HT1080 (cell line): ENCODE results near the gene TRPV5. TPM values are rescaled to one million over a fixed set of nuclear protein-coding genes. Genes with fewer than 3 reads are reported as not detected.

Source experiments
- DNase-seq: peaks from one replicate; pipeline ENCODE4 v3.0.0-alpha.2; 2015; ENCODE audit warnings: low read depth
- total RNA-seq: library from RNA; depleted of rRNA; stranded (reverse); fragments of >200 nt; shearing (Covaris generic); gene quantifications from 2 replicates; pipeline ENCODE4 v1.2.3, GENCODE V29; 2014

TRPV5 gene
- total RNA-seq, 1 experiment from 2014 or later = not detected

- DNase-seq = no peak
These were observed 23.5 kb downstream of the TRPV5 start for GRCh38 chr7:142910031-142910433.

GRCh38 chr7:142908921-142909890, 24.3 kb downstream of the TRPV5 start:
- peak; percentile 29 for DNase-seq

- DNase-seq = no peak
These were observed 25.3 kb downstream of the TRPV5 start for GRCh38 chr7:142908290-142908689.

GRCh38 chr7:142906643-142907042, 26.9 kb downstream of the TRPV5 start:
- no peak for DNase-seq

DNA sequence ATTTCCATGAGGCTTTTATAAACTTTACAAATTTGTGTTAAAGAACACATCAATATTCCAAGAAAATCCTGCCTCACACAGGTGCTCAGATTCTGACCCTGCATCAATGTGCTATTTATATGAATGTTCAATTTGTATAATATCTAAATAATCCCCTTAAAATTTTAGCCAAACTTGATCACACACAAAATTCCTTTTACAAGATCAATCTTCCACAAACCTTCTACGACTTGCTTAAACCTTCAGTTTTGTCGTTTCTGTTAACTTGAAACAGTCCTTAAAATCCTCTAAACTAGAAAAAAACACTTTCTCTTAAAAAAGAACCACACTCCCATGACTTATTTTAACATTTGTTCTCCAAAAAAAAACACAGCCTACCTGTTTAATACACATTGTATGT, 27.8 kb downstream of the TRPV5 start:
- no peak for DNase-seq

- no peak for DNase-seq
These were observed 29.4 kb downstream of the TRPV5 start for GRCh38 chr7:142904128-142904527.

- no peak for DNase-seq
These were observed 31.9 kb downstream of the TRPV5 start for GRCh38 chr7:142901426-142902259.

GRCh38 chr7:142899661-142900060, 33.9 kb downstream of the TRPV5 start:
- DNase-seq = no peak

GRCh38 chr7:142898377-142899170, 35.0 kb downstream of the TRPV5 start:
- DNase-seq = no peak

DNA sequence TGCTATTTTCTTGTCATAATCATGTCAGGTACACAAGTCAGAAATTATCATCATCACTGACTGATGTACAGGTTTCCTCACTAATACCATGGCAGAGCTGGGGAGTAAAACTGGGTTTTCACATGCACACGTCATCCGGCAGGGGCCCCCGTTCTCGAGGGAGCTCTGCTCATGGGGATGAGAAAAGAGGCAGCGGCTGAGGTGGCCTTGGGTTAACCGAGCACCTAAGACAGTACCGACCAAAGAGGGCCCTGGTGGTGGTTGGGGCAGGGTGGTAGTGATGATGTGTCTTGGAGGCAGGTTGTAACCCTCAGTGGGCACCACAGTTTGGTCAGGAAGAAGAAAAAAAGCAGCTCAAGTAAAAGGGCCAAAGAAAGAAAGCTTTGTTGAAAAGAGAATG, 35.9 kb downstream of the TRPV5 start:
- no peak for DNase-seq

- no peak for DNase-seq
These were observed 36.7 kb downstream of the TRPV5 start for GRCh38 chr7:142896741-142897379.

DNA sequence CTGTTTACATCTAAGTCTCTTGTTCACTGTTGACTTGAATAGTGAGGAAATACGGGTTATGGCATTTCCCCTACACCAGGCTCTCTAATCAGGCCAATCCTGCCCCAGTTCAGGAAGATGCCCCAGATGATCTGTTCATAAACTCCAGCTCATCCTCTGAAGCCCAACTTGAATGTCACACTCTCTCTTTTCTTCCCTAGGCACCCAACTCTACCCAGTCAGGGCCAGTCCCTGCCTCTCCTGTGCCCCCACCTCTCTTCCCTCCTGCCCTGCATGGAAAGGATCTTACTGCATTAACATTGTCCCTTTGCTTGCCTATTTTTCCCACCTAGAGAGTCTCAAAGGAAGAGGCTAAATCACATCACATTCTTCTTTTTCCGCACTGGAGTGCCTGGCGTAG, 37.4 kb downstream of the TRPV5 start:
- DNase-seq = no peak

- no peak for DNase-seq
These were observed 38.5 kb downstream of the TRPV5 start for GRCh38 chr7:142894985-142895593.

DNA sequence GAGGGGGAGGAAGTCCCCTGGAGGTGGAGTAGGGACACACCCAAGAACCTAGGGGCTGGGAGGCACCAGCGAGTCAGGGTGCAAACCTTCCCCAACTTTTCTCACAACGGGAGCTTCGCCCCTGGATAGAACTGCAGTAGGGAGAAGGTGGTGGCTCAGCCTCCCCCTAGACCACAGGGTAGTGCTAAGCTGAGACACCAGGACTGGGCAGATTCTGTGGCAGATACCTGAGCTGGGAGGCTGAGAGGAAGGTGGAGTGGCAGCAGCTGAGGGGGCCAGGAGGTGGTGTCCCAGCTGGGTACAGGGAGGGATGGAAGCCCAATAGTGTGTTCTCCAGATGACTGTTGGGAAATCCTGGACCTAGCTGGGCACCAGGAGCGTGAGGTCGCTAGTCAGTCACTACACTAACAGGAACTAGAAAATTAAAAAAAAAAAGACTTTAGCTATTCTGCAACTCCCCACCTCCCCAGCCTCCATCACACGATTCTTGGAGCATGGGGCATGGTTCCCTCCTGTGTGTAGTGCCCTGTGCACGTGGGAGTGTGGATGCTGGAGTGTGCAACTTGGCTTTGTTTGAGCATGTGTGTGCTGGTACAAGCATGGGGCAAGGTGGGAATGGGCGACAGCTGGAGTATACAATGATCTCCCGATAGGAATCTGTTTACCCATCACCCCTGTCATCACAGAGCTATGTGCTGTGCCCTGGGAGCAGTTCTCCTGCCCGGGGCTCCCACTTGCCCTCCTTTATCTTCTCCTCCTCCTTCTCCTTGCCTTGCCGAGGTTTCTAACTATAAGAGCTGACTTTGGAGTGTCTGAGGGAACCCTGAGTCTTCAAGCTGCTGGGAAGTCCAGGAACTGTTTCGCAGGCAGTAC, 39.2 kb downstream of the TRPV5 start:
- no peak for DNase-seq

DNA sequence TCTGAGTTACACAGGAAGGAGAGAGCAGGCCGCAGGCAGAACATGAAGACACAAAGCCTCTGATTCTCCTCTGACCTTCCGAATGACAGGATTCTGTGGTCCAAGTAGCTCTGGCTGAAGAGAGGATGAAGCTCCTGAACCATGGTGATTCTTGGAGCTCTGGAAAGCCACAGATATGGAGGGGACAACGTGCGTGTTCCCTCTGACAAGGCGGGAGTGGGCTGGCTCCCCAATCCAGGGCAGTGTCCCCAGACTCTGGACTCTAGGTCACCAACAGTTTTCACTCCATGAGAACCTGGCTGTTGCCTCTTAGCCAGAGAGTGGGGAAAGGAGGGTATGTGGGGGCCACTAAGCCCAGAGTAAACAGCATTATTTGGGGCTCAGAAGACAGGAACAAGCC, 40.6 kb downstream of the TRPV5 start:
- DNase-seq = no peak

DNA sequence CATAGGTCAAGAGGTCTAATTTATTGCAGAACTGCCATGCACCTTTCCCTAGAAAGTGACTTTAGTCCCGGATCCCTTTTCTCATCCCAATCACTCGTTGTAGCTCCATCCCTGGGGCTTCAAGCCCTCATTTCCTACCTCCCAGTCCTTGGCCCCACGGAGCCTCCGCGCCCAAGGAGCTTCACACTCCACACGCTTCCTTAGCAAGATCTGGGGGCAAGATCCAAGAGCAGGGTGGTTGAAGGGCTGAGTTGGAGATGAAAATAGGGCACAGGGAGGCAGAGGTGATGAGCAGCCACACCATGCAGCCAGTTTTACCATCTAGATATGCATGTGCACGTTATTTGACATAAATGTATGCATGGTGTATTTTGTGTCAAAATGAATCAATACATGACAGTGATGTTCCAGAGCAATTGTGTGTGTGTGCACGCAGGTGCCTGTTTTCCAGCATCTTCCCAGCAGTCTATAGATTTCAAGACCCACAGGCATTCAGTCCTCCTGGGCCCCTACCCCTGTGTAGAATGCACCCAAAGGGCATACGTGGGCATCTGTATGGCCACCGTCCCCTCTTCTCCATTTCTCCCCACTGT, 42.0 kb downstream of the TRPV5 start:
- DNase-seq = no peak

DNA sequence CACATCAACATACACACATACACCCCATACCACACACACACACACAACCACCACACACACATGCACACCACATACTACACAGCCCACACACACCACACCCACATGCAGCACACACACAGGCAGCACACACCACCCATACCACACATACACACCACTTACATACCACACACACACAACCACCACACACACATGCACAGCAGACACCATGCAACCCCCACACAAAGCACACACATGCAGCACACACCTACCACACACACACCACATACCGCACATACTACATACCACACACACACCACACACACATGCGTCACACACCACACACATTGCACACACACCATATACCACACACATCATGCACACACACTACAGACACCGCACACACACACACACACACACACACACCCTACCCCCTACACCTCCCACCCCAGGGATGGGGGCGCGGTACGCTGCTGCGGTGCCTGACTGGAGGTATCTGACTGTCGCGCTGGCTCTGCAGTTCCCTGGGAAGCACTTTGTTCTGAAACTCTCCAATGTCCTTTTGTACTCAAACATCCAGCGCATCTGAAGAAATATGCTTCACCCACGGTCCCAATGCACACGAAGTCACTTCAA, 42.6 kb downstream of the TRPV5 start:
- DNase-seq = no peak

DNA sequence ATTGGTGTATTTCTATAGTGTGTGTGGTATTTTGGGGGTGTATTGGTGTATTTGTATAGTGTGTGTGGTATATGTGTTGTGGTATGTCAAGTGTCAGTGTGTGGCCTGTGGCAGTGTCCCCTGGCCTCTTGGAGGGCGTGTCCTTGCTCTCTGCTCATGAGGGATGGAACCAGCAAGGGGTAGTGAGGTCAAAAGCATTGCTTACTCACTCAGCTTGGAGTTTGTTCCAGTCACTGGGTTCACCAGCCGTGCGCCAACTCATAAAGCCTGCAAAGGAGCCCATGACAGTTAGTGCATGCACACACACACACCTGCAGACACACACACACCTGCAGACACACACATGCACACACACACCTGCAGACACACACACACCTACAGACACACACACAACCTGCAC, 43.7 kb downstream of the TRPV5 start:
- no peak for DNase-seq
